GM21717 (cell line): ENCODE data around the gene PIK3C2A.

Experiments used
- ATAC-seq: cut with Tn5 transposase; IDR thresholded peaks from one replicate; pipeline ENCODE4 v1.9.1; 2021; ENCODE audit warnings: mild to moderate bottlenecking, moderate library complexity; ENCODE audit not compliant: unreplicated experiment

Gene PIK3C2A

DNA sequence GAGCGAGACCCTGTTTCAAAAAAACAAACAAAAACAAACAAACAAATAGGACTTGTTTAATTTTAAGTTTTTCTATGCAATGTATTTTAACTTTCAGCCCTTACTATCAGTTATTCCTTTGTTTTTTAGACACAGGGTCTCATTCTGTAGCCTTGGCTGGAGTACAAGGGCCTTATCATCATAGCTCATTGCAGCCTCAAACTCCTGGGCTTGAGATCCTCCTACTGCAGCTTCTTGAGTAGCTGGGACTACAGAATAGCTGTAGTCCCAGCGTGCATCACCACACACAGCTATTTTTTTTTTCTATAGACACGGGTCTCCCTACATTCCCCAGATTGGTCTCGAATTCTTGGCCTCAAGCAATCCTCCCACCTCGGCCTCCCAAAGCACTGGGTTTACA is 44.5 kb downstream of the PIK3C2A start:
- ATAC-seq: no peak

DNA sequence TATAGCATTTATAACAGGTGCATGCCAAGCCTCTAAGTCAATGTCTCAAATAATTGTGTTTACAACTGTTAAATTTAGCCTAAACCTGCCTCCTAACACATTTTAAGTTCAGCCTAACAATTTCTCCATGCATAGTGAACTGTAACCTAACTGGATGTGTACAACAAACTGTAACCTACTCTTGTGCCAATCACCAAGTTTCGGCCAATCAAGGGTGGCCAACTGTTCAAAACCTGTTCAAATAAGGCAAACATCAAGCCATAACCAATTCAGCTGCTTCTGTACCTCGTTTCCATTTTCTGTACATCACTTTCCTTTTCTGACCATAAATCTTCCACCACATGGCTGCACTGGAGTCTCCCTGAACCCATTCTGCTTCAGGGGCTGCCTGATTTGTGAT is 45.4 kb downstream of the PIK3C2A start:
- no peak for ATAC-seq

DNA sequence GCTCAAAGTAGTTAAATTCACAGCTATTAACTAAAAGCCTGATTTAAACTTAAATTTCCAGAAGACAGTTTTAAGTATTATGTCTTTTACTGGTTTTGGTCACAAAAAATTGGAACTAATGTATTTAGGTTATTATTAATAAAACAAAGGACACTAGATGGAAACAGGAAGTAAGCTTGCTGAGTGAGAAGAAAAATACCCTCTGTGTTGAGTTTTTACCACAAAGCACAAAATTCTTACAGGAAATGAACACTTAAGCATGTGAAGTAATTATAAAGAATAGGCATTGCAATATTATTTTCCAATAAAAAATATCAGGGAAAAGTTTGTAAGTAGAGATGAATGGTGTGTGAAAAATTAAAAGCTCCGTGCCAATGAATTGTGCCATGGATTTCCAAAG is 46.3 kb downstream of the PIK3C2A start:
- ATAC-seq: no peak

DNA sequence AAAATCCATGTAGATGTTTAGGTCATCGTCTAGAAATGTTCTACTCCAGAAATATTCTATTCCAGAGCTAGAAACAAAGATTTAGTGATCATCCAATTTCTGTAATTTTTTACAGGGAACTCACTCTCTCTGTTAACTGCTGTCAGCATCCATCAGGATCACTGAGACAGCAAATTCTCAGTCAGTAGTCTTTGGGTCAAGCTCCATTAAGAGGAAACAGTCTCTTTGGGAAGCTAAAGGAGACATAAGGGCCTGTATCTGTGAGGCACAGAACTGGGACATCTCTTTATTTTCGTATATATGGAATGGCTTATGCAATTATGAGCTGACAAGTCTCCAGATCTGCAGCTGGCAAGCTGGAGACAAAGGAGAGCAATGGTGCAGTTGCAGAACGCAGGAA is 48.3 kb downstream of the PIK3C2A start:
- ATAC-seq: no peak
